G401 (cell line): ENCODE results near the gene SYNDIG1. TPM values are rescaled to one million over a fixed set of nuclear protein-coding genes. Genes with fewer than 3 reads are reported as not detected.

Source experiments
- DNase-seq: peaks from one replicate; pipeline ENCODE4 v3.0.0-alpha.2; 2015; ENCODE audit warnings: low spot score
- in situ Hi-C: cut with HindIII; loops from 2 replicates; pipeline ENCODE4 v1.10.0; 2016; ENCODE audit warnings: low sequenced_read_pairs, mixed read lengths
- total RNA-seq: library from RNA; depleted of rRNA; stranded (reverse); fragments of >200 nt; shearing (Covaris generic); gene quantifications from 2 replicates; pipeline ENCODE4 v1.2.3, GENCODE V29; 2014

SYNDIG1 gene
- total RNA-seq, 1 experiment from 2014 or later, result not detected

DNA sequence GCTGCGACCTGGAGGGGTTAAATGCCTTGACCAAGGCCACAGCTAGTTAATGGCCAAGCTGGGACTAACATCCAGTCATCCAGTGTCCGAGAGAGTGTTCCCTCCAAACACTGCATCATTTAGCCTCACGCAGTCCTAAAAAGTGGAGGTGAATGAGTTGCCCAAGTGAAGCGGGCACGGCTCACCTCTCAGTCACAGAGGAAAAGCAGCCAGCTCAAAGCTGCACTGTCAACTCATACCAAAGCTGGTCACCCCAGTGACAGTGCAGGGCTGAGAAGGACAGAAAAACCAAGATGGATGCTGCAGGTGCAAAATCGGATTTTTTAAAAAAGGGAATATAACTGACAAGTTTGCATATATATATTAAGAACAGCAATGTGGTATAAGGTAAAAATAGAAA lies 168.5 kb downstream of the SYNDIG1 start:
- in situ Hi-C loops, result no loop called here
- DNase-seq, result no peak

DNA sequence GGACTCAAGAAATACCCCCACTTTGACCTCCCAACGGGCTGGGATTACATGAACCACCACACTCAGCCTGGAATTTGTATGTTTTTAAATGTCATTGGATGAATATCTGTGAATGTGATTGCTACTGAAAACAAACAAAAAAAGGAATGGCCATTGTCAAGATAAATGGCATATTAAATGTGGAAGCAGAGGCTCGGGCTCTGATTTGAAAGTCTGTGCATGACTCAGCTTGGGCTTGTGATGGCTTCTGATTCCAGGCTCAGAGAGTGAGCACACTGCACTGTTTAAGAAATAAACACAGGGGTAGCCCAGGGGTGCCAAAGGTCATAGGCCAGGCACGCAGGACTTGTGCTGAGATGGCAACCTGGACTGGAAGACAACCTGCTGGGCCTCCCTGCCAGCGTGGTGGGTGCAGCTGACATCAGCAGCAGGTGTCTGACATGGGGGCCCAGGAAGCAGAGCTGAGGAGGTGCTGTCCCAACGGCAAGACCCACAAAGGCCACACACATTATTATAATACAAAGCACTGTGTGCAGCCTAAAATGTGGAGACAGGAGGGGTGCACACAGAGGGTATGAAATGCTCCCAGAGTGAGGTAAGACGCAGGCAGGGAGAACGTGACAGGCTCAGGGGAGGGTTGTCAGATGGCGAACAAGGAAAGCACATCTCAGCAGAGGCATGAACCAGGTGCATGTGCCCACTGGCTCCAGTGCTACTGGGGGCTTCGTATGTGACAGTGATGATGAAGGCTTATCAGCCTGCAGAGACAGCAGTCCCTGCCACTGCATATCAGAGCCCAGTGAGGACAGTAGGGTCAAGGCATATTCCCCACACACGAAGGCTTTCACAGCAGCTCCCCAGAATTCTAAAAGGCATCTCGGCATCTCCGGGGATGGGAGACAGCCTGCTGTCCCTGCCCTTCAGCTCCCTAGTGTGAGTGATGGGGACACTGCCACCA lies 169.4 kb downstream of the SYNDIG1 start:
- no peak for DNase-seq
- in situ Hi-C loops, result no loop called here

DNA sequence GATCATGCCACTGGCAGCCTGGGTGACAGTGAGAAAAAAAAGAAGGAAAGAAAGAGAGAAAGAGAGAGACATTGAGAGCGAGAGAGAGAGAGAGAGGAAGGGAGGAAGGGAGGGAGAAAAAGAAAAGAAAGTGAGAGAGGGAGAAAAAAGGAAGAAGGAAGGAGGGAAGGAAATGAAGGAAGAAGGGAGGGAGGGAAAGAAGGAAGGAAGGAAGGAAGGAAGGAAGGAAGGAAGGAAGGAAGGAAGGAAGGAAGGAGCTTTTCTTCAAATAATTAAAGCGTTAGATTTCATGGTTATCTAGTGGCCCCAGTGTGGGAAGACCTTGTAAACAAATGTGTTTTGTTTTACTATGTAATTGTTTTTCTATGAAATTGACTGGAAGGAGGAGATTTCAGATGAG lies 170.8 kb downstream of the SYNDIG1 start:
- in situ Hi-C loops, result no loop called here
- DNase-seq, result no peak

DNA sequence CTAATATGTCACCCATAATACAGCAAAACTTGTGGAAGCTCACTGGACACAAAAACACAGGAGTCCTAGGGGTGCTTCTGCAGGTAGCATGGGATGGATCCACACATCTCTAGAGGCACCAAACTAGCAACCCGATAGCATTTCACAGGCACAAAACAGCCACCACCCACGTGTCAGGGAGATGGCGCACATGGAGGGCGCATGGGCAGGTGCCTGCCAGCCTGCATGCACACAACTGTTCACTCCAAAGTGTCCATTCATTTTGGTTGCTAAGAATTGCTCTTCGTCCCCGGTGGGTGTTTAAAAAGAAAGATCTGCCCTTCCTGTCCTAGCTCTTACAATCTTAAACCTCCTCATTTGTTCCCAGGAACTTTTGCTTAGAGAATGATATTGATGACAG lies 171.3 kb downstream of the SYNDIG1 start:
- no peak for DNase-seq
- in situ Hi-C loops, result no loop called here

DNA sequence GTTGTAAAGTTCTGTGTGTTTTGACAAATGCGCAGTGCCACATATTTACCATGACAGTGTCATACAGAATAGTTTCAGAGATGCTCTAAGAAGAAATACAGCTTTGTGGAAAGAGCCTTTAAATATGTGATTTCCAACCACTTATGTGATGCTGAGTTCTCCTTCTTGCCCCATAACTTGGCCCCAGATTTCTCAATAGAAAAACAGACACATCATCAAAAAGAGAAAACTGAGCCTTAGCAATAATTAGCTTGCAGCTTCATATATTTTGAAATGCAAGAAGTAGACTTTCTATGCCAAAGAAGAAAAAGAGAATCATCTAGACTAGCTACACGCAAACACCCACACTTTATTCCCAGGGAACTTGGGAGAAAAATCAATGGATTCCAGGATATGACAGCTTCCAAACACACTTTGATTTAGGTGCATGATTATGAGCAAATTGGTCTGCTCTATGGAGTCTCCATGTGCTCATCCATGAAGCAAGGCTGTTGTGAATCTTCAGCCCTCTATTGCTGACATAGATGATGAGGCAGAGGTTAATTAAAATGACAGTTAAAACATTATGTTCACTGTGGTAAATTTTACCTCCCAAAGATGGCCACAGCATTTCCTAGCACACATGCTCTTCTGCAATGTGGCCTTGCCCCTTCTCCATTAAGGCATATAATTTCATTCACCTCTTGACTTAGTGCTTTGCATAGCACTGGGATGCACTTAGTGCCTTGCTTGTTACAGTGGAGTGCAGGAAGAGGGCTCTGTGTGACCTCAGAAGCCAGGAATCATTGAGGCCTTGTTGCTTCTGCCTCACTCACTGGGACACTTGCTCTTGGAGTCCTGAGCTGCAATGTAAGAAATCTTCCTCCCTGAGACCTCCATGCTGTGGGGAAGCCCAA lies 174.6 kb downstream of the SYNDIG1 start:
- in situ Hi-C loops, result no loop called here
- DNase-seq, result no peak

DNA sequence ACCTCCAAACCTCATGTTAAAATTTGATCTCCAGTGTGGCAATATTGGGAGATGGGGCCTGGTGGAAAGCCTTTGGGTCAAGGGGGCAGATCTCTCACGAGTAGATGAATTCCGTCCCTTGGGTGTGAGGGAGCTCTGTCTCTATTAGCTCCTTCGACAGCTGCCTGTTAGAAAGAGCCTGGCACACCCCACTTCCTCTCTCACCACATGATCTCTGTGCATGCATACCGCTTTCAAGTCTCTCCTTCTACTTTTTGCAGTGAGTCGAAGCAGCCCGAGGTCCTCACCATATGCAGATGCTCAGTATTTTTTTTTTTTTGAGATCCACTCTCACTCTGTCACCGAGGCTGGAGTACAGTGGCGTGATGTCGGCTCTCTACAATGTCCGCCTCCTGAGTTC lies 176.9 kb downstream of the SYNDIG1 start:
- in situ Hi-C loops, result no loop called here
- DNase-seq, result no peak

DNA sequence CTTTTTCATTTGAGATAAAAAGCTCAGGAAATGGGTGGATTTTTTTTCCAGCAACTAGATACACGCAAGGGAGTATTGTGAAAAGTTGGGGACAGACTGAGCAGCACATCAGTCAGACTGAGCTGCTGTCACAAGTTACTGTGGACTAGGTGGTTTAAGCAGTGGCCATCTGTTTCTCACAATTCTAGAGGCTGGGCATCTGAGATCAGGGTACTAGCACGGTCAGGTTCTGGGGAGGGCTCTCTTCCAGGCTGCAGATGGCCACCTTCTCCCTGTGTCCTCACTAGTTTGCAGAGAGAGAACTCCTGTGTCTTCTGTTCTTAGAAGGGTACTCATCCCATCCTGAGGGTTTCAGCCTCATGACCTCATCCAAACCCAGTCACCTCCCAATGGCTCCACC lies 178.3 kb downstream of the SYNDIG1 start:
- in situ Hi-C loops, result no loop called here
- DNase-seq, result peak; percentile 51

DNA sequence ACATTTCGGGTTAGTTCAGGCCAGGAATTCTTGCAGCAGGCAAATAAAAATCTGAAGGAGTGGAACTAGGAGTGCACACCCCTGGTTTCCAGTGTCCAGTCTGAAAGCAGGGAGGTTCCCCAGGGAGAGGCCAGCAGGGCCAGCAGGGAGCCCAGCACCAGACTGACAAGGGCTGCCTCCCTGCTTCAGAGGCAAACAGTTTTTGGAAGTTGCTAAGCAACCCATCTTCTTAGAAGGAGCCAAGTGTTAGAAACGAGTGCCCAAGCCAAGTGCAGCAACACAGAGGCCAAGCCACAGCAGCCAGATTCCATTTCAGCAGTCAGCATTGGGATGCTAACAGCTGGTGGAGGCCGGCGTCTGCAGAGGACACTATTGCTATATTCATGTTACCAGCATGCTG lies 179.1 kb downstream of the SYNDIG1 start:
- in situ Hi-C loops, result no loop called here
- DNase-seq, result no peak

DNA sequence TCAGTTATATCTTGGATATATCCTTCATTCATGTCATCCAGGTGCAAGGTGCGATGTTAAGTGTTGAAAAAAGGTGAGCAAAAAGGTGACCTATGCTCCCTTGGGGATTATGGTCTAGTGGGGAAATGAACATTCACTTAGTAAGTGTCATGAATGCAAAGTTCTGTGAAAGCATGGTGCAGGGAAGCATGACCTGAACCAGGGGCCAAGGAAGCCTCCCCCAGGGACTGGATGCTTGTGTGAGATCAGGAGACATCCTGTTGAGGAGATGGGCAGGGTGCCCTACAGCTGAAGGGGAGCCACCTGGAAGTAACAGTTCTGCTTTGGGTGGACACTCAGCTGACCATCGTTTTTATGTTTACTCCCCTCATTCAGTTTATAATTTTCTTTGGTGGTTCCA lies 179.5 kb downstream of the SYNDIG1 start:
- no peak for DNase-seq
- in situ Hi-C loops, result no loop called here

DNA sequence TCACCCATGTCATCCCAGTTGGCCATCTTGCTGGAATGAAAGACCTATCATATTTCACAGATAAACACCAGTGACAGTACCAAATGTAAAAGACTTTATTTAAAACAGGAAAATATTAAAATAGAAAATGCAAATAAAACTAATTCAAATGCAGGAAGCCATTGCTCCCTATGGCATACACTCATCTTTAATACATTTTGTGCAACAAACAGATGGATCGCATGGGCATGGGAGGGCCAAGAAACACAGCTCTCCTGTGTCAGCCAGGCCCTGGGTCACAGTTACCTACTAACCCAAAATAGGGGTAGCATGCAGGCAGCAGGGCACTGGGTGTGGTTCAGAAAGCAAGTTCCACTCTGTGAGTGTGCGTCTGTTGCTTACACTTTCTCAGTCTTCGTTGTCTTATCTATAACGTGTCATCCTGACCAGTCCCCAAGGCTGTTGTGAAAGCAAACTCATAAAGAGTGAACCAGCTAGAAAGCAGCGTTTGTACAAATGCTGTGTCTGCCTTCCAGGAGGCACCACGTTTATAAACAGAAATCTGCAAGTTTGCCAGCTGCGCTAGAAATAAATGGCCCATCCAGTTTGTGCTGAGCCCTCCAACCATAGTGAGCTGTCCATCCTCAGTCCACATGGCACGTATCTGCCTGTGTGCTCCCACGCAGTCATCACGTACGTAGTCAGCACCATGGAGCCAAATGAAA lies 180.5 kb downstream of the SYNDIG1 start:
- no peak for DNase-seq
- in situ Hi-C loops, result no loop called here

DNA sequence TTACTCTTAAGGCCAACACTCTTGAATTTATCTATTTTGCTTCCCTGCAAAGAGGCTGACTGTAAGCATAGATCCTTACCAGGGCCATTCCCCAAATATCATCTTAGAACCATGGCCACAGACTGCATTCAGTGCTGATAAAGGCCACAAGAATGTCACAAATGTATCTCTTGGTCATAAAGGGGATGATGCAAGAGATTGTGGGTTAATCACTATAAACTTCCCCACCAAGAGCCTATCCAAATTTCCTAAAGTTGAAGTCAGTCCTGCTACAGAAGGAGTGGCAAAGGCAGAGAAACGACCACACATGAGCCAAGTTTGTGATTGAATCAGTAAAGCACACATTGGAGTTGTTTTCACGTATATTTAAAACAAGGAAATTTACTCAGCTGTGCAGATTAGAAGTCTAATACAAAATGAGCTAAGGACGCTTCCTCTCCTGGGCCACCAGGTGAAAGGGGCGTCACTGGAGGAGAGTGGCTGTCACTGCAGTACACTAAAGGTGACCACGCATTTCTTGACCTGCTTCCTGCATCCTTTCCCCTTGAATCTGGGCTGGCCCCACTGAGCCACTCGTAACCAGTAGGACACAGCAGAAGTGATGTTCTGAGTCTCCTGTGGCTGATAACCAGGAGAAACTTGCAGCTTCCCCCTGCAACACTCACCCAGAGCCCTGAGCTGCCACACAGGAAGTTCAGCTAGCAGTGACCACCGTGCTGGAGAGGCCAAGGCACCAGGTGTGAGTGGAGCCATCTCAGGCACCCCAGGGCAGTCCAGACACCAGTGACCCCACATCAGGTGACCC lies 181.9 kb downstream of the SYNDIG1 start:
- DNase-seq, result no peak
- in situ Hi-C loops, result no loop called here

DNA sequence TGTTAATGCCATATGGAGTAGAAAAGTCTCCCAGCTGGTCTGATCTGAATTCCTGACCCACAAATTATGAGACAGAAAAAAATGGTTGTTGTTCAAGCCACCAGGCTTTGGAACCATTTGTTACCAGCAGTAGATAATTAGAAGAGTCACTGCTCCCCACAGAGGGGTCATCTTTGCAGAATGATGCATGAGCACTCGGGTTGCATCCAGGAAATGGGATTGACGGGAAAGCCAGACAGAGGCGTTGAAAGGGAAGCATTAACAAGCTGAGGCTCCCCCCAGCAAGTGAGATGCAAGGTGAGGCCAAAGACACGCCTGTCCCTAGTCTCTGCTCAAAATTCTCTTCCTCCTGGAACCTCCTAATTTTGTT lies 182.5 kb downstream of the SYNDIG1 start:
- DNase-seq, result peak; percentile 47
- in situ Hi-C loops, result no loop called here

DNA sequence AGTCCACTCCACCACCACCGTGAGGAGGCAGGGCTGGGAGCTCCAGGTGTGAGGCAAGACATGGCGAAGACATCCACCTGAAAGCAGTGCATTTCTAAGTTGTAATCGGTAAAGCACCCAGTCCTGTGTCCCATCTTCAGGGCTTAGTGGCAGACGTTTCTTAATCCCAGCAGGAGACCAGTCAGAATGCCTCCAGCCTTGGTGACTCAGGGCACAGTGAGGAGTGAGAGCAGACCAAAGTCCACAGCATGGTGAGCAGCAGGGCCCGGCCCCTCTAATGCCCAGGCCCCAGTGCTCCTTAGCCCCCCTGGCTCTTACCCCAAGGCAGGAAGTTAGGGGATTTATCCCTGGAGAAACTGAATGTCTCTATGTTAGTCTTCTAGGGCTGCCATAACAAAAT lies 183.9 kb downstream of the SYNDIG1 start:
- DNase-seq, result no peak
- in situ Hi-C loops, result no loop called here

DNA sequence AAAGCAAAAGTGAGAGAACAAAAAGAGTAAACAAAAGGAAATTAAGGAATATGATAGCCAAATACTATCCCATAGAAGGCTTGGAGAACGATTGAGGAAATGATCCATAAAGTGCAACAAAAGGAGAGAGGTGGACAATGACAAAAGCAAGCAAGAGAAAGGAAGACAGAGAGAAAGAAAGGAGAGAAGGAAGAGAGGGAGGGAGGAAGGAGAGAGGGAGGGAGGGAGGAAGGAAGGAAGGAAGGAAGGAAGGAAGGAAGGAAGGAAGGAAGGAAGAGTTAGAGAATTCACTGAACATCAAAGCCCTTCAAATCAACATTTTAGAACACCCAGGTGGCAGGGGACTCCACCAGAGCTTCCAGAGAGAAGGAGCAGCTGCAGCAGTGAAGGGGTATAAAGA lies 185.0 kb downstream of the SYNDIG1 start:
- no peak for DNase-seq
- in situ Hi-C loops, result no loop called here

DNA sequence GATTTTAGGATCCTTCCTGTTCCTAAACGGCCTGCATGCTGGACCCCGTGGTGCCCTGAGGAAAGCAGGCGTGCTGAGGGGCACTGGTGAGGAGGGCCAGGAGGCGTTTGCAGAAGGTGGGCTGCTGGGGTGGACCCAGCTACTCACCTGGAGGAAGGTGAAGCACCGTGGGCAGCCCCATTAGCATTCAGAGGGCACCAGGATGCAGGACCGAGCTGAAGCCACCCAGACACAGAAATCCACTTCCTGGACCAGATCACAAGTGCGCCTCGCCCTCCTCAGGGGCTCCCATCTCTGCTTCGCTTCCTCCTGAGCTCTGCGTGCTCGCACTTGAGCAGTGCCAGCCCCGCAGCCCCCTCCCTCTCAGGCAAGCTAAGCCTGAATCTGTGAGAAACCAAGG lies 187.0 kb downstream of the SYNDIG1 start:
- no peak for DNase-seq
- in situ Hi-C loops, result no loop called here

DNA sequence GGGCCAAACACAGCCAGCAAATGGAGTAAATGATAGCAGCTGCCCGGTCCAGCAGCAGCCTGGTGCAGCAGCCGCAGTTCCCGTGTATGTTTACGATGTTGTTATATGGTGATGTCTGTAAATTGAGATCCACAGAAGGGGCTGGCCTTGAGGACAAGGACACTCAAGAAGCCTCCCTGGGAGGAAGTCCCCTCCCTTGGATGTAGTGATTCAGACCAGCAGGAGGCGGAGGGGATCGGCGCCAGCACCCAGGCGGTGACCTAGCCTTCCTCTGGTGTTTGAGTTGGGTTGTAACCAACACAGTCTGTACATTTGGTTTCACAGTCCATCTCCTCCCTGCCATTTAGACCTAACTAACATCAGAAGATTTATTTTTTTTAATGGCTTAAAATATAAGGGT lies 187.8 kb downstream of the SYNDIG1 start:
- DNase-seq, result no peak
- in situ Hi-C loops, result no loop called here

DNA sequence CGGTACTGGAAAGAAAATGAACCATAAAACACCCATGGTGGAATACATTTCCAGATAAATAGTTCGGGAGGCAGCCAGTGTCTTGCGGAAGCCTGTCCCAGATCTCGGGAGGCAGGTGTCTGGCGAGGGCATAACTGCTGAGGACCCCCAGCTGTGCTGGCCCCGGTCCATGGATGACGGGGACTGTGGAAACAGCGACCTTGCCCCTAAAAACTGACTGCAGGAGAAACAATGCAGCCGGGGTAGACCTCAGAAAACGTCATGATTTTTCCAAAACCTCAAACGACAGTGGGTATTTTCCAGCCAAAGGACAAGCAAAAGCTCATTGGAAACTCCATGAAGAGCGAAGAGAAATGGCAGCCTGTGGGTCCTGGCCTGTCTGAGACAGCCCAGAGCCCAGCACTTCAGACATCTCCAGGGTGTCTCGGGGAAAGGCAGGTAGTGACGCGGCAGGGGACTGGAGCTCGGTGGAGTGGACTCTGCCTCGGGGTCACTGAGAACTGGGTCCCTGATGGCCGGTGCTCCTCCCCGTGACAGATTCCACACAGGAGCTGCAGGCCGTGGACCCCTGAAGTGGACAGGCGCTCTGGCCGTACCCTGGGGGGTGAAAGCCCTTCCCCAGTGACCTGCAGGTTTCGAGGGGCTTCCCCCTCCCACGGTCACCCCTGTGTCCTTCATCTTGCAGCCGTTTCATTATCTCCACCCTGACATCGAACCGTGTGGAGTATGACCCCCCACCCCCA lies 188.6 kb downstream of the SYNDIG1 start:
- DNase-seq, result no peak
- in situ Hi-C loops, result no loop called here

DNA sequence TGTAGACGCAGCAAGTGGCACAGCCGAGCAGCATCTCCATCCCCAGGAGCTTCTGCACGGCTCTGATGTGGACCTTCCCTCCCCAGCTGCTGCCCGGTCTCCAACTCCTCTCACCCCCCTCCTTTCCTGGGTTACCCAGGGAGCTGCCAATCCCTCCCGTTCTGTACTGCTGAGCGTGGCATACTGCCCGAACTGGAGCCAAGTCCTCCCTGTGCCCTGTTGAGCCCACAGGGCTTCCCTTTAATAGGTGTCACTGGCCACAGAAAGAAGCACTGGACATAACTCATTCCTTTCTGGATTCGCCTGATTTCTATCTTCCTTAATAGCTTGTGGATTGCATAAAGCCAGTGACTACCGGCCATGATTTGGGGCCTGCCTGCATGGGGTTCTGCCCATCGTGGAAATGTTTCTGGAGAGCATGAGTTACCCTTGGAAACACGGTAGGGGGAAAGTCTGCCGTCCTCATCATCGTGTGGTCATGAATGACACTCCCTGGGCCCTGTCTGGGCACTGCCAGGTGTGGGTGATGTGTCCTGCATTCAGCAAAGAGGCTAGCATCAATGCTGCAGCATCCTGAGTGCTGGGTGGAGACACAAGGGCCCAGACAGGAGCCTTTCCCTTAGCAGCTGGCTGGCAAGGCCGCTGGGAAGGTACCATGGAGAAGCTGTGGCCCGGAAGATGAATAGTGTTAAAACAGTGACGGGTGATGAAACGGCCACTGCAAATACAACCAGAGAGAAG lies 189.7 kb downstream of the SYNDIG1 start:
- in situ Hi-C loops, result no loop called here
- DNase-seq, result peak; percentile 80
